B cell (primary cell): Measurements from ENCODE around the gene INF2.

ENCODE experiments used
- EZH2 ChIP-seq: IDR thresholded peaks from 2 replicates; pipeline ENCODE4 v1.6.1; 2012; ENCODE audit warnings: borderline replicate concordance, low read depth, mild to moderate bottlenecking, moderate library complexity, low read length; ENCODE audit not compliant: insufficient read depth, poor library complexity, severe bottlenecking
- TF ChIP-seq, protein P1 (sequence below): fragments of 200-600 bp; IDR thresholded peaks from one replicate; pipeline ENCODE4 v1.8.0; 2022; ENCODE audit warnings: antibody characterized with exemption, mild to moderate bottlenecking

DNA sequence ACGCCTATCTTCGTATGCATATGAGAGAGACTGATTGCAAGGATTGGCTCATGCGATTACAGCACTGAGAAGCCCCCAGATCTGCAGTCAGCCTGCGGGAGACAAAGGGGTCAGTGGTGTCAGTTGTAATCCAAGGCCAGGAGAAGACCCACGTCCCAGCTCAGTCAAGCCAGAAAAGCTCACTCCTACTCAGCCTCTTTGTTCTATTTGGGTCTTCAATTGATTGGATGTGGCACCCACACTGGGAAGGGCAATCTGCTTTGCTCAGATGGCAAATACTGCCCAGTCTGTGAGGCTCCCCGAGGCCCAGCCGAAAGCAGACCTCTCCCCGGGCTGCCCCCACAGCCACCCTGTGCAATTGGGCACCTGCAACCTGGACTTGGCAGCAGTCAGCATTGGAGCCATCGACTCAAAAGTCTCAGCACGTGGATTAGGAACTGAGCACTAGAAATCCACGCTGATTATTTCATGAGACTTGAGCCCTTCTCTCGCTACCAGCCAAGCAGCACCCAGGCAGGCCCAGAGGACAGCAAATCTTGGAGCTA lies 45.3 kb upstream of the INF2 start:
- TF ChIP-seq, protein P1, sequence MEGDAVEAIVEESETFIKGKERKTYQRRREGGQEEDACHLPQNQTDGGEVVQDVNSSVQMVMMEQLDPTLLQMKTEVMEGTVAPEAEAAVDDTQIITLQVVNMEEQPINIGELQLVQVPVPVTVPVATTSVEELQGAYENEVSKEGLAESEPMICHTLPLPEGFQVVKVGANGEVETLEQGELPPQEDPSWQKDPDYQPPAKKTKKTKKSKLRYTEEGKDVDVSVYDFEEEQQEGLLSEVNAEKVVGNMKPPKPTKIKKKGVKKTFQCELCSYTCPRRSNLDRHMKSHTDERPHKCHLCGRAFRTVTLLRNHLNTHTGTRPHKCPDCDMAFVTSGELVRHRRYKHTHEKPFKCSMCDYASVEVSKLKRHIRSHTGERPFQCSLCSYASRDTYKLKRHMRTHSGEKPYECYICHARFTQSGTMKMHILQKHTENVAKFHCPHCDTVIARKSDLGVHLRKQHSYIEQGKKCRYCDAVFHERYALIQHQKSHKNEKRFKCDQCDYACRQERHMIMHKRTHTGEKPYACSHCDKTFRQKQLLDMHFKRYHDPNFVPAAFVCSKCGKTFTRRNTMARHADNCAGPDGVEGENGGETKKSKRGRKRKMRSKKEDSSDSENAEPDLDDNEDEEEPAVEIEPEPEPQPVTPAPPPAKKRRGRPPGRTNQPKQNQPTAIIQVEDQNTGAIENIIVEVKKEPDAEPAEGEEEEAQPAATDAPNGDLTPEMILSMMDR, result no peak
- TF ChIP-seq EZH2, result no peak
